ENCODE measurements around the gene RTKN.

- TF ChIP-seq CTCF (conservative IDR thresholded peaks at IDR 0.05; ENCODE audit: low read depth, low read length) (no peak), EZH2 (IDR thresholded peaks at IDR 0.05; ENCODE audit: borderline replicate concordance, low read depth, low read length, poor library complexity, severe bottlenecking) (no peak)
These were observed 49.3 kb downstream of the RTKN start for GRCh38 chr2:74392449-74392743.

All from A673 (cell line).